ENCODE data around the gene ZNF839.
"Not testable (repeated sequence)": the region's sequence is repeated elsewhere in the genome, so short reads cannot be mapped to it uniquely, and the experiment has no call there.

ZNF839 gene

GRCh38 chr14:102326583-102326982 is 7.0 kb downstream of the ZNF839 start:
- TF ChIP-seq CTCF (conservative IDR thresholded peaks at IDR 0.05; ENCODE audit: low read length): no peak
- no peak for TF ChIP-seq EZH2phosphoT487 (IDR thresholded peaks at IDR 0.05; ENCODE audit: borderline replicate concordance)
- H3K4me1 ChIP-seq (ENCODE audit: insufficient read depth, low read length, poor library complexity, severe bottlenecking): no peaks in the 10 kb centered on the region
- H3K9me3 ChIP-seq (ENCODE audit: insufficient read depth, low read depth, low read length): no peaks in the 10 kb centered on the region
- H2AFZ ChIP-seq (ENCODE audit: low read length): no peak overlapping the region
- no peaks in the 10 kb centered on the region for H3K79me2 ChIP-seq (ENCODE audit: insufficient read depth, low read length)
- H3K4me2 ChIP-seq (ENCODE audit: low read depth, low read length, poor library complexity, severe bottlenecking): no peak overlapping the region
- no peak overlapping the region for H3K4me3 ChIP-seq (ENCODE audit: low read length, poor library complexity, severe bottlenecking)
- H4K20me1 ChIP-seq (ENCODE audit: insufficient read depth, low read length, poor library complexity, severe bottlenecking): no peaks in the 10 kb centered on the region
- no peaks in the 10 kb centered on the region for H3K9me2 ChIP-seq (replicated peaks; ENCODE audit: low read depth, low read length)
- H3K9ac ChIP-seq (ENCODE audit: low read depth, low read length, poor library complexity, severe bottlenecking): no peak overlapping the region
- no peaks in the 10 kb centered on the region for H3K27me3 ChIP-seq (ENCODE audit: insufficient read depth, low read length, poor library complexity, severe bottlenecking)
- H3K36me3 ChIP-seq (ENCODE audit: insufficient read depth, low read length): no peaks in the 10 kb centered on the region
- no peaks in the 10 kb centered on the region for H3F3A ChIP-seq (ENCODE audit: low read depth)

GRCh38 chr14:102329381-102329780 is 9.8 kb downstream of the ZNF839 start:
- not testable (repeated sequence) for H3K9me2 ChIP-seq (replicated peaks; ENCODE audit: low read depth, low read length); H3K4me3 ChIP-seq (ENCODE audit: low read length, poor library complexity, severe bottlenecking); H3K79me2 ChIP-seq (ENCODE audit: insufficient read depth, low read length); H3K9me3 ChIP-seq (ENCODE audit: insufficient read depth, low read depth, low read length); H4K20me1 ChIP-seq (ENCODE audit: insufficient read depth, low read length, poor library complexity, severe bottlenecking); H3F3A ChIP-seq (ENCODE audit: low read depth); H3K4me1 ChIP-seq (ENCODE audit: insufficient read depth, low read length, poor library complexity, severe bottlenecking); H3K9ac ChIP-seq (ENCODE audit: low read depth, low read length, poor library complexity, severe bottlenecking); H3K27me3 ChIP-seq (ENCODE audit: insufficient read depth, low read length, poor library complexity, severe bottlenecking); H3K36me3 ChIP-seq (ENCODE audit: insufficient read depth, low read length); H3K4me2 ChIP-seq (ENCODE audit: low read depth, low read length, poor library complexity, severe bottlenecking); H2AFZ ChIP-seq (ENCODE audit: low read length)

GRCh38 chr14:102330806-102331205 is 11.3 kb downstream of the ZNF839 start:
- no peak overlapping the region for H3K4me2 ChIP-seq (ENCODE audit: low read depth, low read length, poor library complexity, severe bottlenecking)
- H3K9me2 ChIP-seq (replicated peaks; ENCODE audit: low read depth, low read length): no peaks in the 10 kb centered on the region
- H3K4me1 ChIP-seq (ENCODE audit: insufficient read depth, low read length, poor library complexity, severe bottlenecking): no peaks in the 10 kb centered on the region
- H3K79me2 ChIP-seq (ENCODE audit: insufficient read depth, low read length): no peaks in the 10 kb centered on the region
- no peaks in the 10 kb centered on the region for H3K9me3 ChIP-seq (ENCODE audit: insufficient read depth, low read depth, low read length)
- H4K20me1 ChIP-seq (ENCODE audit: insufficient read depth, low read length, poor library complexity, severe bottlenecking): no peaks in the 10 kb centered on the region
- no peak overlapping the region for H2AFZ ChIP-seq (ENCODE audit: low read length)
- H3K36me3 ChIP-seq (ENCODE audit: insufficient read depth, low read length): no peaks in the 10 kb centered on the region
- TF ChIP-seq CTCF (conservative IDR thresholded peaks at IDR 0.05; ENCODE audit: low read length) (no peak), EZH2phosphoT487 (IDR thresholded peaks at IDR 0.05; ENCODE audit: borderline replicate concordance) (no peak)
- H3F3A ChIP-seq (ENCODE audit: low read depth): no peaks in the 10 kb centered on the region
- no peaks in the 10 kb centered on the region for H3K27me3 ChIP-seq (ENCODE audit: insufficient read depth, low read length, poor library complexity, severe bottlenecking)
- no peak overlapping the region for H3K9ac ChIP-seq (ENCODE audit: low read depth, low read length, poor library complexity, severe bottlenecking)
- H3K4me3 ChIP-seq (ENCODE audit: low read length, poor library complexity, severe bottlenecking): no peak overlapping the region

GRCh38 chr14:102333390-102333789 is 13.8 kb downstream of the ZNF839 start:
- Histone ChIP-seq H3K9me2 (replicated peaks; ENCODE audit: low read depth, low read length) (no peaks in the 10 kb centered on the region), H3K9me3 (ENCODE audit: insufficient read depth, low read depth, low read length) (no peaks in the 10 kb centered on the region), H3K27me3 (ENCODE audit: insufficient read depth, low read length, poor library complexity, severe bottlenecking) (no peaks in the 10 kb centered on the region), H3K36me3 (ENCODE audit: insufficient read depth, low read length) (no peaks in the 10 kb centered on the region), H4K20me1 (ENCODE audit: insufficient read depth, low read length, poor library complexity, severe bottlenecking) (no peaks in the 10 kb centered on the region), H3K9ac (ENCODE audit: low read depth, low read length, poor library complexity, severe bottlenecking) (no peak overlapping the region), H3K4me2 (ENCODE audit: low read depth, low read length, poor library complexity, severe bottlenecking) (no peak overlapping the region), H3F3A (ENCODE audit: low read depth) (no peaks in the 10 kb centered on the region), H3K79me2 (ENCODE audit: insufficient read depth, low read length) (no peaks in the 10 kb centered on the region), H3K4me1 (ENCODE audit: insufficient read depth, low read length, poor library complexity, severe bottlenecking) (no peaks in the 10 kb centered on the region), H2AFZ (ENCODE audit: low read length) (no peak overlapping the region), H3K4me3 (ENCODE audit: low read length, poor library complexity, severe bottlenecking) (no peak overlapping the region)
- no peak for TF ChIP-seq CTCF (conservative IDR thresholded peaks at IDR 0.05; ENCODE audit: low read length)
- TF ChIP-seq EZH2phosphoT487 (IDR thresholded peaks at IDR 0.05; ENCODE audit: borderline replicate concordance): no peak

All from Loucy (cell line).